Measurements from ENCODE around the gene XPO5. TPM values are rescaled to one million over a fixed set of nuclear protein-coding genes. Genes with fewer than 3 reads are reported as not detected.
"Not testable (repeated sequence)": the region's sequence is repeated elsewhere in the genome, so short reads cannot be mapped to it uniquely, and the experiment has no call there.

XPO5 gene
- total RNA-seq, 4 donors from 2014 or later: 17.3 to 55.3 (median 27.8) TPM

DNA sequence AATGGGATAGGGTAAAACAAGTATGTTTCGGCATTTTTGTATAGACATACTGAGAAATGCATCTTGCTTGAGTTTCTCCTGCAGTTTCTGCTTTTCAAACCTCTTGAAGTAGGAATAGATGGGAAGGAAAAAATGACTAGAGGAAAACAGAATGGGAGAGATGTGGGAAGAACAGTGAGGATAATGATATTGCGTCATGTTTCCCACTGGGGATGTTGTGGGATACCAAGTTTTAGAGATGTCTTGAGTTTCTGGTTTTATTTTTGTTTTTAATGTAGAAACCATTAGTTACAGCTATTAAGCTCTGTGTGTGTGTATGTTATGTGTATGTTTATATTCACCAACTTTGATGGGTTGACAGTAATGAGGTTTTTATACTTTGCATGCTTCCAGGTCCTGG is 24.8 kb upstream of the XPO5 start:
- Histone ChIP-seq H3K36me3 (peaks cover 0 to 51% (median 0%) of the 10 kb centered on the region in 3 donors), H3K27ac (no peak overlapping the region), H3K4me3 (no peak overlapping the region), H3K27me3 (no peaks in the 10 kb centered on the region), H3K4me1 (no peaks in the 10 kb centered on the region), H3K9me3 (no peaks in the 10 kb centered on the region)
- no peak for DNase-seq
- TF ChIP-seq POLR2A (IDR thresholded peaks at IDR 0.05): no peak
- TF ChIP-seq, protein P1, sequence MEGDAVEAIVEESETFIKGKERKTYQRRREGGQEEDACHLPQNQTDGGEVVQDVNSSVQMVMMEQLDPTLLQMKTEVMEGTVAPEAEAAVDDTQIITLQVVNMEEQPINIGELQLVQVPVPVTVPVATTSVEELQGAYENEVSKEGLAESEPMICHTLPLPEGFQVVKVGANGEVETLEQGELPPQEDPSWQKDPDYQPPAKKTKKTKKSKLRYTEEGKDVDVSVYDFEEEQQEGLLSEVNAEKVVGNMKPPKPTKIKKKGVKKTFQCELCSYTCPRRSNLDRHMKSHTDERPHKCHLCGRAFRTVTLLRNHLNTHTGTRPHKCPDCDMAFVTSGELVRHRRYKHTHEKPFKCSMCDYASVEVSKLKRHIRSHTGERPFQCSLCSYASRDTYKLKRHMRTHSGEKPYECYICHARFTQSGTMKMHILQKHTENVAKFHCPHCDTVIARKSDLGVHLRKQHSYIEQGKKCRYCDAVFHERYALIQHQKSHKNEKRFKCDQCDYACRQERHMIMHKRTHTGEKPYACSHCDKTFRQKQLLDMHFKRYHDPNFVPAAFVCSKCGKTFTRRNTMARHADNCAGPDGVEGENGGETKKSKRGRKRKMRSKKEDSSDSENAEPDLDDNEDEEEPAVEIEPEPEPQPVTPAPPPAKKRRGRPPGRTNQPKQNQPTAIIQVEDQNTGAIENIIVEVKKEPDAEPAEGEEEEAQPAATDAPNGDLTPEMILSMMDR (IDR thresholded peaks at IDR 0.05): no peak

DNA sequence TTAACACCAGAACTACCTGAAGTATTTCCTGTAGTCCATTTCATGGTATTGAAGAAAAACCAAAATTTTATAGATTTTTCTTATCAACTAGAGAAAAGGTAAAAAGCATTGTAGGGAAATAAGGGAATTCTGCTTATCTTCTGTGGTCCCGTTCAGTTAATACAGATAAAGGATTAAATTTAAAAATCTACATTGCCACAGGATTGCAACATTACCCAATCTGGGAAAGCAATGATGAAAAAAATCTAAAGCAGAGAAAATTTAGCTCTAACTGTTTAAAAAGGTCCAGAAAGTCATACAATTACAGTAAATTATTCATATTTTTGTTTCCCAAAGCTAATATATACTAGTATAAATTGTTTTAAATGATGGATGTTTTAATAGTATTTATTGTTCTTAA is 18.1 kb upstream of the XPO5 start:
- no peaks in the 10 kb centered on the region for H3K4me1 ChIP-seq
- H3K9me3 ChIP-seq: no peaks in the 10 kb centered on the region
- H3K27me3 ChIP-seq: no peaks in the 10 kb centered on the region
- H3K27ac ChIP-seq: no peak overlapping the region
- TF ChIP-seq, protein P1 (IDR thresholded peaks at IDR 0.05): no peak
- TF ChIP-seq POLR2A (IDR thresholded peaks at IDR 0.05): no peak
- H3K36me3 ChIP-seq: peaks cover 0 to 24% (median 0%) of the 10 kb centered on the region in 3 donors
- DNase-seq: no peak
- H3K4me3 ChIP-seq: no peak overlapping the region

DNA sequence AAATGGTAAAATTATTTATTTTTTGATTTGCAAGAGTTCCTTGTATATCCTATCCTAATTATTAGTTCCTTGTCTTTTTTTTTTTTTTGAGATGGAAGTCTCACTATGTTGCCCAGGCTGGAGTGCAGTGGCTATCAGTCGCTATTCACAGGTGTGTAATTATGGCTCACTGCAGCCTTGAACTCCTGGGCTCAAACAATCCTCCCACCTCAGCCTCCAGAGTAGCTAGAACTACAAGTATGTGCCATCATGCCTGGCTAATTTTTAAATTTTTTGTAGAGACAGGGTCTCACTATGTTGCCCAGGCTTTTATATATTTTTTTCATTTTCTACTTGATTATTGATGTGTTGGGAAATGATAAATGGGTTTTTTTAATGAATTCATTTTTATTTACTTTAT is 13.7 kb upstream of the XPO5 start:
- H3K4me1 ChIP-seq, DNase-seq, H3K4me3 ChIP-seq, H3K27ac ChIP-seq, H3K9me3 ChIP-seq, H3K27me3 ChIP-seq: not testable (repeated sequence)
- H3K36me3 ChIP-seq: peaks cover 0 to 45% (median 0%) of the 10 kb centered on the region in 3 donors

DNA sequence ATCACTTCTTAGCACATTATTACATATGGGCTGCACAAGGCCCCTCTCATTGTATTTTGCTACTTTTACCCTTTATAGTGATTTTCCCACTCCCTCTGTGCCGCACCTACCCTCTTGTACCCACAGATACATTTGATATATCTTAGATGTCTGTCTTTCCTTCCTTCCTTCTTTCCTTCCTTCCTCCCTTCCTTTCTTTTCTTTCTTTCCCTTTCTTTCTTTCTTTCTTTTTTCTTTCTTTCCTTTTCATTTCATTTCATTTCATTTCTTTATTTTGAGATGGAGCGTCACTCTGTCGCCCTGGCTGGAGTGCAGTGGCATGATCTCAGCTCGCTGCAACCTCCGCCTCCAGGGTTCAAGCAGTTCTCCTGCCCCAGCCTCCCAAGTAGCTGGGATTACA is 12.4 kb upstream of the XPO5 start:
- Histone ChIP-seq H3K27me3 (no peaks in the 10 kb centered on the region), H3K9me3 (no peaks in the 10 kb centered on the region), H3K27ac (no peak overlapping the region), H3K36me3 (peaks cover 0 to 59% (median 0%) of the 10 kb centered on the region in 3 donors), H3K4me1 (no peaks in the 10 kb centered on the region), H3K4me3 (no peak overlapping the region)
- TF ChIP-seq, protein P1 (IDR thresholded peaks at IDR 0.05): no peak
- DNase-seq: no peak

DNA sequence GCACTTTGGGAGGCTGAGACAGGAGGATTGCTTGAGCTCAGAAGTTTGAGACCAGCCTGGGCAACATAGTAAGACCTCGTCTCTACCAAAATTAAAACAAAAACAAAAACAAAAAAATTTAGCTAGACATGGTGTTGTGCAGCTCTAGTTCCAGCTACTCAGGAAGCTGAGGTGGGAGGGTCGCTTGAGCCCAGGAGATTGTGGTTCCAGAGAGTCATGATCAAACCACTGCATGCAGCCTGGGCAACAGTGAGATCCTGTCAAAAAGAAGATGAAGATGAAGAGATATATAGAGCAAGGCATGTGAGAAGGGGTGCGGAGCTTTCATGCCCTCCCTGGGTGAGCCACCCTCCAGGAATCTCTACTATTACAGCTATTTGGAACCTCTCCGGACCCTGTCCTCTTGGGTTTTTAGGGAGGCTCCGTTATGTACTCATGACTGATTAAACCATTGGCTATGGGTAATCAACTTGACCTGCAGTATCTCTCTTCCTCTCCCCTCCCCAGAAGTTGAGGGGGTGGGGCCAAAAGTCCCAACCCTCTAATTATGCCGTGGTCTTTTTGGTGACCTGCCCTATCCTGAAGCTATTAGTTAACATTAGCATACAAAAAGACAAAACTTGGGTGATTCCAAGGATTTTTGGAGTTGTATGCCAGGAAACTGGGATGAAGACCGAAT is 9.2 kb upstream of the XPO5 start:
- peaks cover 0 to 52% (median 0%) of the 10 kb centered on the region in 3 donors for H3K36me3 ChIP-seq
- DNase-seq: no peak
- H3K4me3 ChIP-seq: no peak overlapping the region
- TF ChIP-seq POLR2A (IDR thresholded peaks at IDR 0.05): no peak
- no peaks in the 10 kb centered on the region for H3K4me1 ChIP-seq
- no peaks in the 10 kb centered on the region for H3K9me3 ChIP-seq
- no peak overlapping the region for H3K27ac ChIP-seq
- H3K27me3 ChIP-seq: no peaks in the 10 kb centered on the region

DNA sequence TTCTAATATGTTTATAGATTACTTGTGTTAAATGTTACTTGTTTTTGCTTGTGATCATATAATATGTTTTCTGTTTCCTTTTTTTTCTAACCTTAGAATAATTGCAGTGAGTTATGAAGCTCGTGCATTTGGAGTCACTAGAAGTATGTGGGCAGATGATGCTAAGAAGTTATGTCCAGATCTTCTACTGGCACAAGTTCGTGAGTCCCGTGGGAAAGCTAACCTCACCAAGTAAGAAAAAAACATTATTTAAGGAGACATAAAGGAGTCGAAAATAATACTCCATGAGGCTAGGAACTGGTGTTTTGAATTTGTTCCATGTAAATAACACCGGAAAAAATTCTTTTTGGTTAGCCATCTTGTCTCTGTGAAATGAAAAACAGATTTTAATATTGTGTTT is 7.1 kb upstream of the XPO5 start:
- no peaks in the 10 kb centered on the region for H3K27me3 ChIP-seq
- no peak overlapping the region for H3K27ac ChIP-seq
- H3K36me3 ChIP-seq: peaks cover 0 to 42% (median 0%) of the 10 kb centered on the region in 3 donors
- TF ChIP-seq, protein P1 (IDR thresholded peaks at IDR 0.05): no peak
- TF ChIP-seq POLR2A (IDR thresholded peaks at IDR 0.05): no peak
- H3K4me3 ChIP-seq: no peak overlapping the region
- no peaks in the 10 kb centered on the region for H3K9me3 ChIP-seq
- no peak for DNase-seq
- peaks cover 0 to 5% (median 0%) of the 10 kb centered on the region in 4 donors for H3K4me1 ChIP-seq

DNA sequence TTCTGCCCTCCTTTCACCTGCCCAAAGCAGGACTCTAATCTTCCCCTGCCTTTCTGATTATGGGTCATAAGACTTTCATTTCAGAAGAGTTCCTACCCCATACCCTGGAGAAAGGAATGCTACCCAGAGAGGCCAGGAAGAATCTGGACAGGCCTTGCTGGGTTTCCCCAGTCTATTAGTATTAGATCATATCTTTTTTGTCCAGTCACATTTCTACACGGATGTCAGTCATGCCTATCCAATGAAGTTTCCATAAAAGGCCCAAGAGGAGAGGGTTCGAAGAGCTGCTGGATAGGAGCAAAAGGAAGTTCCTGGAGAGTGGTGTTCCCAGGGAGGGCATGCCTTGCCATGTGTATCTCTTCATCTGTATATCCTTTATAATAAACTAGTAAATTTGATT is 3.3 kb upstream of the XPO5 start:
- H3K27me3 ChIP-seq: no peaks in the 10 kb centered on the region
- no peaks in the 10 kb centered on the region for H3K9me3 ChIP-seq
- no peak for TF ChIP-seq POLR2A (IDR thresholded peaks at IDR 0.05)
- TF ChIP-seq, protein P1 (IDR thresholded peaks at IDR 0.05): no peak
- H3K4me1 ChIP-seq: peaks cover 0 to 28% (median 3%) of the 10 kb centered on the region in 4 donors
- H3K27ac ChIP-seq: no peak overlapping the region
- H3K4me3 ChIP-seq: no peak overlapping the region
- DNase-seq: no peak
- H3K36me3 ChIP-seq: peaks cover 0 to 12% (median 0%) of the 10 kb centered on the region in 3 donors
